Uterus (tissue), 4 donors: ENCODE data around the gene SGCG. TPM values are rescaled to one million over a fixed set of nuclear protein-coding genes. Genes with fewer than 3 reads are reported as not detected.

Source experiments
- DNase-seq, 2 donors: peaks; one replicate each; pipeline ENCODE4 v3.0.0-alpha.2; 2019 to 2020
- H3K27ac ChIP-seq, 2 donors: fragments of 200-600 bp; sonication (generic); 1 replicate in 1 of 2; 2 replicates in 1 of 2; pipeline ENCODE4 v1.5.1; 2016 to 2018
- H3K27me3 ChIP-seq, 2 donors: fragments of 200-600 bp; sonication (generic); one replicate each; pipeline ENCODE4 v1.5.1; 2018 to 2019; ENCODE audit warnings: control low read depth in 1 of 2
- H3K36me3 ChIP-seq, 2 donors: fragments of 200-600 bp; sonication (generic); one replicate each; pipeline ENCODE4 v1.5.1; 2019; ENCODE audit warnings: control low read depth in 1 of 2
- H3K4me1 ChIP-seq, 2 donors: fragments of 200-600 bp; sonication (generic); one replicate each; pipeline ENCODE4 v1.5.1; 2018 to 2019; ENCODE audit warnings: control low read depth in 1 of 2
- H3K4me3 ChIP-seq, 2 donors: fragments of 200-600 bp; sonication (generic); 1 replicate in 1 of 2; 2 replicates in 1 of 2; pipeline ENCODE4 v1.5.1; 2018 to 2019; ENCODE audit warnings: mild to moderate bottlenecking in 1 of 2
- H3K9me3 ChIP-seq, 2 donors: fragments of 200-600 bp; sonication (generic); one replicate each; pipeline ENCODE4 v1.5.1; 2019; ENCODE audit warnings: control low read depth in 1 of 2
- CTCF ChIP-seq, 4 experiments: fragments of 200-600 bp in 2 of 4; fragments of 450-650 bp in 2 of 4; sonication (generic) in 2 of 4; IDR thresholded peaks; one replicate each; pipeline ENCODE4 v1.5.1; 2016 to 2019; ENCODE audit warnings: antibody characterized with exemption in 4 of 4, mild to moderate bottlenecking in 2 of 4, moderate library complexity in 1 of 4
- POLR2A ChIP-seq, 2 donors: fragments of 450-650 bp; IDR thresholded peaks; one replicate each; pipeline ENCODE4 v1.6.1; 2016; ENCODE audit warnings: antibody characterized with exemption in 2 of 2, mild to moderate bottlenecking in 1 of 2, moderate library complexity in 1 of 2
- intact Hi-C: fragments of 100-400 bp; cut with DNase I; formaldehyde crosslinking; loops from one replicate; pipeline ENCODE4 v1.15.1; 2023; ENCODE audit warnings: low total_unique reads
- total RNA-seq, 4 donors: library from RNA; depleted of rRNA in 3 of 4; stranded (reverse); fragments of >200 nt in 3 of 4; gene quantifications; one replicate each; pipeline versions ENCODE4 v1.1.0 to v1.2.4, GENCODE V29; 2014 to 2023
- donor health status: DM: yes; HTN: yes; CAD: no.

Gene SGCG
- total RNA-seq, 4 donors from 2014 or later: 0.88 to 2.8 TPM; not detected in 2

GRCh38 chr13:23323946-23324709 lies 143.3 kb downstream of the SGCG start:
- Histone ChIP-seq H3K4me3 (no peak overlapping the region), H3K36me3 (no peaks in the 10 kb centered on the region), H3K27ac (no peak overlapping the region), H3K9me3 (no peaks in the 10 kb centered on the region), H3K4me1 (no peaks in the 10 kb centered on the region), H3K27me3 (no peaks in the 10 kb centered on the region)
- TF ChIP-seq POLR2A (IDR thresholded peaks at IDR 0.05): no peak
- intact Hi-C loops: no loop called here
- no peak for DNase-seq

- Histone ChIP-seq H3K4me3 (no peak overlapping the region), H3K27ac (no peak overlapping the region), H3K36me3 (no peaks in the 10 kb centered on the region), H3K4me1 (no peaks in the 10 kb centered on the region), H3K9me3 (no peaks in the 10 kb centered on the region), H3K27me3 (no peaks in the 10 kb centered on the region)
- intact Hi-C loops: no loop called here
- no peak for DNase-seq
- TF ChIP-seq CTCF (IDR thresholded peaks at IDR 0.05): no peak
- TF ChIP-seq POLR2A (IDR thresholded peaks at IDR 0.05): no peak
These were observed 144.4 kb downstream of the SGCG start for GRCh38 chr13:23325191-23325590.

GRCh38 chr13:23330356-23330755 lies 149.6 kb downstream of the SGCG start:
- H3K4me3 ChIP-seq: no peak overlapping the region
- TF ChIP-seq POLR2A (IDR thresholded peaks at IDR 0.05) (no peak), CTCF (IDR thresholded peaks at IDR 0.05) (no peak)
- peaks cover 0 to 22% of the 10 kb centered on the region in 2 donors for H3K9me3 ChIP-seq
- intact Hi-C loops: no loop called here
- H3K27me3 ChIP-seq: no peaks in the 10 kb centered on the region
- H3K36me3 ChIP-seq: no peaks in the 10 kb centered on the region
- H3K4me1 ChIP-seq: no peaks in the 10 kb centered on the region
- no peak overlapping the region for H3K27ac ChIP-seq
- no peak for DNase-seq

- no peak overlapping the region for H3K4me3 ChIP-seq
- H3K4me1 ChIP-seq: no peaks in the 10 kb centered on the region
- H3K27ac ChIP-seq: no peak overlapping the region
- no peaks in the 10 kb centered on the region for H3K9me3 ChIP-seq
- no peaks in the 10 kb centered on the region for H3K36me3 ChIP-seq
- TF ChIP-seq POLR2A (IDR thresholded peaks at IDR 0.05): no peak
- TF ChIP-seq CTCF (IDR thresholded peaks at IDR 0.05): no peak
- intact Hi-C loops: no loop called here
- DNase-seq: no peak
- no peaks in the 10 kb centered on the region for H3K27me3 ChIP-seq
These were observed 158.4 kb downstream of the SGCG start for GRCh38 chr13:23339225-23339624.

- TF ChIP-seq POLR2A (IDR thresholded peaks at IDR 0.05) (no peak), CTCF (IDR thresholded peaks at IDR 0.05) (no peak)
- Histone ChIP-seq H3K27me3 (no peaks in the 10 kb centered on the region), H3K4me3 (no peak overlapping the region), H3K4me1 (no peaks in the 10 kb centered on the region), H3K27ac (no peak overlapping the region), H3K9me3 (no peaks in the 10 kb centered on the region), H3K36me3 (no peaks in the 10 kb centered on the region)
- intact Hi-C loops: no loop called here
- no peak for DNase-seq
These were observed 164.3 kb downstream of the SGCG start for GRCh38 chr13:23344931-23345595.
